ENCODE data around the gene NAAA.

NAAA gene

DNA sequence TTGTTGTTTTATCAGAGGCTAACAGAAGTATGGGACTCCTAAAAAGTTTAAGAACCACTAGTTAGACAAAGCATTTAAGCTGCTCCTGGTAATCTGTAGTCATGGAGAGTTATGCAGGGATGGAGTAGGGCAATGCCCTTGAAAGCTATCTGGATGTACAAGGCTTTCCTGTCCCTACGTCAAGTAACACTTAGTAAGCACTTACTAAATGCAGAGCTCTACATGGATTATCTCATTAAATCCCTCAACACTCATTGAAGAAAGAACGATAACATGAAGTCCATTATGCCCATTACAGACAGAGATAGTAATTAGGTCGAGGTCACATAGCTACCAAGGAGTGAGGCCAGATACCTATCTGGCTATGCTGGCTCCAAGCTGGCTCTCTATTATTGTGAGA, 71.7 kb downstream of the NAAA start:
- no peak for ATAC-seq
- TF ChIP-seq, protein P1, sequence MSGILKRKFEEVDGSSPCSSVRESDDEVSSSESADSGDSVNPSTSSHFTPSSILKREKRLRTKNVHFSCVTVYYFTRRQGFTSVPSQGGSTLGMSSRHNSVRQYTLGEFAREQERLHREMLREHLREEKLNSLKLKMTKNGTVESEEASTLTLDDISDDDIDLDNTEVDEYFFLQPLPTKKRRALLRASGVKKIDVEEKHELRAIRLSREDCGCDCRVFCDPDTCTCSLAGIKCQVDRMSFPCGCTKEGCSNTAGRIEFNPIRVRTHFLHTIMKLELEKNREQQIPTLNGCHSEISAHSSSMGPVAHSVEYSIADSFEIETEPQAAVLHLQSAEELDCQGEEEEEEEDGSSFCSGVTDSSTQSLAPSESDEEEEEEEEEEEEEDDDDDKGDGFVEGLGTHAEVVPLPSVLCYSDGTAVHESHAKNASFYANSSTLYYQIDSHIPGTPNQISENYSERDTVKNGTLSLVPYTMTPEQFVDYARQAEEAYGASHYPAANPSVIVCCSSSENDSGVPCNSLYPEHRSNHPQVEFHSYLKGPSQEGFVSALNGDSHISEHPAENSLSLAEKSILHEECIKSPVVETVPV (CRISPR knock-in tag; IDR thresholded peaks at IDR 0.05): no peak
- TF ChIP-seq, protein P2, sequence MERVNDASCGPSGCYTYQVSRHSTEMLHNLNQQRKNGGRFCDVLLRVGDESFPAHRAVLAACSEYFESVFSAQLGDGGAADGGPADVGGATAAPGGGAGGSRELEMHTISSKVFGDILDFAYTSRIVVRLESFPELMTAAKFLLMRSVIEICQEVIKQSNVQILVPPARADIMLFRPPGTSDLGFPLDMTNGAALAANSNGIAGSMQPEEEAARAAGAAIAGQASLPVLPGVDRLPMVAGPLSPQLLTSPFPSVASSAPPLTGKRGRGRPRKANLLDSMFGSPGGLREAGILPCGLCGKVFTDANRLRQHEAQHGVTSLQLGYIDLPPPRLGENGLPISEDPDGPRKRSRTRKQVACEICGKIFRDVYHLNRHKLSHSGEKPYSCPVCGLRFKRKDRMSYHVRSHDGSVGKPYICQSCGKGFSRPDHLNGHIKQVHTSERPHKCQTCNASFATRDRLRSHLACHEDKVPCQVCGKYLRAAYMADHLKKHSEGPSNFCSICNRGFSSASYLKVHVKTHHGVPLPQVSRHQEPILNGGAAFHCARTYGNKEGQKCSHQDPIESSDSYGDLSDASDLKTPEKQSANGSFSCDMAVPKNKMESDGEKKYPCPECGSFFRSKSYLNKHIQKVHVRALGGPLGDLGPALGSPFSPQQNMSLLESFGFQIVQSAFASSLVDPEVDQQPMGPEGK (CRISPR knock-in tag; IDR thresholded peaks at IDR 0.05; ENCODE audit: borderline replicate concordance): no peak
- no peak for TF ChIP-seq ZNF565 (CRISPR knock-in tag; conservative IDR thresholded peaks at IDR 0.05; ENCODE audit: low read depth)
- no peak for TF ChIP-seq ZFP3 (CRISPR knock-in tag; IDR thresholded peaks at IDR 0.05)
- TF ChIP-seq, protein P3, sequence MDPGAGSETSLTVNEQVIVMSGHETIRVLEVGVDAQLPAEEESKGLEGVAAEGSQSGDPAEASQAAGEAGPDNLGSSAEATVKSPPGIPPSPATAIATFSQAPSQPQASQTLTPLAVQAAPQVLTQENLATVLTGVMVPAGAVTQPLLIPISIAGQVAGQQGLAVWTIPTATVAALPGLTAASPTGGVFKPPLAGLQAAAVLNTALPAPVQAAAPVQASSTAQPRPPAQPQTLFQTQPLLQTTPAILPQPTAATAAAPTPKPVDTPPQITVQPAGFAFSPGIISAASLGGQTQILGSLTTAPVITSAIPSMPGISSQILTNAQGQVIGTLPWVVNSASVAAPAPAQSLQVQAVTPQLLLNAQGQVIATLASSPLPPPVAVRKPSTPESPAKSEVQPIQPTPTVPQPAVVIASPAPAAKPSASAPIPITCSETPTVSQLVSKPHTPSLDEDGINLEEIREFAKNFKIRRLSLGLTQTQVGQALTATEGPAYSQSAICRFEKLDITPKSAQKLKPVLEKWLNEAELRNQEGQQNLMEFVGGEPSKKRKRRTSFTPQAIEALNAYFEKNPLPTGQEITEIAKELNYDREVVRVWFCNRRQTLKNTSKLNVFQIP (CRISPR knock-in tag; IDR thresholded peaks at IDR 0.05; ENCODE audit: borderline replicate concordance, low read depth): no peak
- no peak for TF ChIP-seq ZC3H10 (CRISPR knock-in tag; IDR thresholded peaks at IDR 0.05)
- TF ChIP-seq ZFP30 (CRISPR knock-in tag; IDR thresholded peaks at IDR 0.05): no peak
- TF ChIP-seq BACH2 (CRISPR knock-in tag; IDR thresholded peaks at IDR 0.05; ENCODE audit: borderline replicate concordance): no peak
- no peak for TF ChIP-seq TOX (CRISPR knock-in tag; IDR thresholded peaks at IDR 0.05; ENCODE audit: borderline replicate concordance)
- TF ChIP-seq ISL1 (CRISPR knock-in tag; IDR thresholded peaks at IDR 0.05): no peak
- TF ChIP-seq ZNF8 (CRISPR knock-in tag; IDR thresholded peaks at IDR 0.05): no peak
- no peak for TF ChIP-seq ESRRG (CRISPR knock-in tag; IDR thresholded peaks at IDR 0.05)
- TF ChIP-seq GLIS3 (CRISPR knock-in tag; IDR thresholded peaks at IDR 0.05): no peak
- no peak for TF ChIP-seq CSDC2 (CRISPR knock-in tag; IDR thresholded peaks at IDR 0.05)
- TF ChIP-seq, protein P4, sequence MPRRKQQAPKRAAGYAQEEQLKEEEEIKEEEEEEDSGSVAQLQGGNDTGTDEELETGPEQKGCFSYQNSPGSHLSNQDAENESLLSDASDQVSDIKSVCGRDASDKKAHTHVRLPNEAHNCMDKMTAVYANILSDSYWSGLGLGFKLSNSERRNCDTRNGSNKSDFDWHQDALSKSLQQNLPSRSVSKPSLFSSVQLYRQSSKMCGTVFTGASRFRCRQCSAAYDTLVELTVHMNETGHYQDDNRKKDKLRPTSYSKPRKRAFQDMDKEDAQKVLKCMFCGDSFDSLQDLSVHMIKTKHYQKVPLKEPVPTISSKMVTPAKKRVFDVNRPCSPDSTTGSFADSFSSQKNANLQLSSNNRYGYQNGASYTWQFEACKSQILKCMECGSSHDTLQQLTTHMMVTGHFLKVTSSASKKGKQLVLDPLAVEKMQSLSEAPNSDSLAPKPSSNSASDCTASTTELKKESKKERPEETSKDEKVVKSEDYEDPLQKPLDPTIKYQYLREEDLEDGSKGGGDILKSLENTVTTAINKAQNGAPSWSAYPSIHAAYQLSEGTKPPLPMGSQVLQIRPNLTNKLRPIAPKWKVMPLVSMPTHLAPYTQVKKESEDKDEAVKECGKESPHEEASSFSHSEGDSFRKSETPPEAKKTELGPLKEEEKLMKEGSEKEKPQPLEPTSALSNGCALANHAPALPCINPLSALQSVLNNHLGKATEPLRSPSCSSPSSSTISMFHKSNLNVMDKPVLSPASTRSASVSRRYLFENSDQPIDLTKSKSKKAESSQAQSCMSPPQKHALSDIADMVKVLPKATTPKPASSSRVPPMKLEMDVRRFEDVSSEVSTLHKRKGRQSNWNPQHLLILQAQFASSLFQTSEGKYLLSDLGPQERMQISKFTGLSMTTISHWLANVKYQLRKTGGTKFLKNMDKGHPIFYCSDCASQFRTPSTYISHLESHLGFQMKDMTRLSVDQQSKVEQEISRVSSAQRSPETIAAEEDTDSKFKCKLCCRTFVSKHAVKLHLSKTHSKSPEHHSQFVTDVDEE (CRISPR knock-in tag; IDR thresholded peaks at IDR 0.05): no peak
- no peak for TF ChIP-seq TCF4 (CRISPR knock-in tag; IDR thresholded peaks at IDR 0.05; ENCODE audit: borderline replicate concordance)
- TF ChIP-seq, protein P5, sequence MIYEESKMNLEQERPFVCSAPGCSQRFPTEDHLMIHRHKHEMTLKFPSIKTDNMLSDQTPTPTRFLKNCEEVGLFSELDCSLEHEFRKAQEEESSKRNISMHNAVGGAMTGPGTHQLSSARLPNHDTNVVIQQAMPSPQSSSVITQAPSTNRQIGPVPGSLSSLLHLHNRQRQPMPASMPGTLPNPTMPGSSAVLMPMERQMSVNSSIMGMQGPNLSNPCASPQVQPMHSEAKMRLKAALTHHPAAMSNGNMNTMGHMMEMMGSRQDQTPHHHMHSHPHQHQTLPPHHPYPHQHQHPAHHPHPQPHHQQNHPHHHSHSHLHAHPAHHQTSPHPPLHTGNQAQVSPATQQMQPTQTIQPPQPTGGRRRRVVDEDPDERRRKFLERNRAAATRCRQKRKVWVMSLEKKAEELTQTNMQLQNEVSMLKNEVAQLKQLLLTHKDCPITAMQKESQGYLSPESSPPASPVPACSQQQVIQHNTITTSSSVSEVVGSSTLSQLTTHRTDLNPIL (CRISPR knock-in tag; IDR thresholded peaks at IDR 0.05; ENCODE audit: low read depth): no peak
- no peak for TF ChIP-seq SNAI2 (CRISPR knock-in tag; IDR thresholded peaks at IDR 0.05)

DNA sequence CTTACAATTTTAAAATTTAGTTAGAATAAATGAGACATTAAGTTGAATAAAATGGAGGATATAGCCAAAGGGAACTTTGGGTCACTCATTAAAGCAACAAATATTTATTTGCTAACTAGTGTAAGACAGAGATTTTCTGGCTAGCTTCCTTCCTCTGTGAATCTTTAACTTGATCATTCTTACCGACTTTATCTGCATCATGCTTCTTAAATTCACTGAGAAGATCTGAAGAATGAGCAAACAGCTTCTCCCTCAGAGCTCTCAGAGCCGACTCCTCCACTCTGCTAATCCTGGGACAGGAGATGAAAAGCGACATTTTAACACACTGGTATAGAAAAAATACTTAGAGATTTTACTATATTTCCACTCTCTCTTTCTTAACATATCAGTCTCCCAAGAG, 73.7 kb downstream of the NAAA start:
- TF ChIP-seq, protein P3 (CRISPR knock-in tag; IDR thresholded peaks at IDR 0.05; ENCODE audit: borderline replicate concordance, low read depth): no peak
- TF ChIP-seq, protein P2 (CRISPR knock-in tag; IDR thresholded peaks at IDR 0.05; ENCODE audit: borderline replicate concordance): no peak
- TF ChIP-seq ZNF70 (CRISPR knock-in tag; IDR thresholded peaks at IDR 0.05) (no peak), ZNF8 (CRISPR knock-in tag; IDR thresholded peaks at IDR 0.05) (no peak)
- ATAC-seq: no peak
